HL-60 (cell line): ENCODE data around the gene CFAP251.

Experiments
- POLR2AphosphoS5 ChIP-seq: IDR thresholded peaks from 2 replicates; pipeline ENCODE4 v1.6.1; 2012; ENCODE audit warnings: low read depth
- TF ChIP-seq, protein P1 (sequence below): IDR thresholded peaks from 2 replicates; pipeline ENCODE4 v1.6.1; 2012; ENCODE audit warnings: low read depth; ENCODE audit not compliant: insufficient replicate concordance
- TF ChIP-seq, protein P2 (sequence below): IDR thresholded peaks from one replicate; pipeline ENCODE4 v1.5.1; 2011; ENCODE audit warnings: low read length, control low read depth, inconsistent platforms; ENCODE audit not compliant: insufficient read depth

DNA sequence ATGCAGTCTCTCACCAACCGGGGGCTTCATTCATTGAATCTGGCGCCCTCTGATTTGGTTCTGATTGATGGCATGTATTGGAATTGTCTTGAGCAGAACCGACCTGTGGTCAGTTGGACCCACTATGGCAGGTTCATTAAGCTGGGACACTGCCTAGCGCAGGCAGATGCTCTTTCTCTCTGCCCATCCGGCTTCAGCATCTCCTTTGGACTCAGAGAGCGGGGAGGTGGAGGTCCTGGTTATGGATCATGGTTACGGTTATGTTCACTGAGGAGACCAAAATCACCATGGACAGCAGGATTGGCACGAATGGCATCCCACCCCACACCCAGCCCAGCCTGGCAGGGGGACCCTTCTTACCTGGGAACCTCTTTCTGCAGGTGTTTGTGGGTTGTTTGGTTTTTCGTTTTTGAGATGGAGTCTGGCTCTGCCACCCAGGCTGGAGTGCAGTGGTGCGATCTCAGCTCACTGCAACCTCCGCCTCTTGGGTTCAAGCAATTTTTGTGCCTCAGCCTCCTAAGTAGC lies 86.9 kb downstream of the CFAP251 start:
- TF ChIP-seq, protein P1, sequence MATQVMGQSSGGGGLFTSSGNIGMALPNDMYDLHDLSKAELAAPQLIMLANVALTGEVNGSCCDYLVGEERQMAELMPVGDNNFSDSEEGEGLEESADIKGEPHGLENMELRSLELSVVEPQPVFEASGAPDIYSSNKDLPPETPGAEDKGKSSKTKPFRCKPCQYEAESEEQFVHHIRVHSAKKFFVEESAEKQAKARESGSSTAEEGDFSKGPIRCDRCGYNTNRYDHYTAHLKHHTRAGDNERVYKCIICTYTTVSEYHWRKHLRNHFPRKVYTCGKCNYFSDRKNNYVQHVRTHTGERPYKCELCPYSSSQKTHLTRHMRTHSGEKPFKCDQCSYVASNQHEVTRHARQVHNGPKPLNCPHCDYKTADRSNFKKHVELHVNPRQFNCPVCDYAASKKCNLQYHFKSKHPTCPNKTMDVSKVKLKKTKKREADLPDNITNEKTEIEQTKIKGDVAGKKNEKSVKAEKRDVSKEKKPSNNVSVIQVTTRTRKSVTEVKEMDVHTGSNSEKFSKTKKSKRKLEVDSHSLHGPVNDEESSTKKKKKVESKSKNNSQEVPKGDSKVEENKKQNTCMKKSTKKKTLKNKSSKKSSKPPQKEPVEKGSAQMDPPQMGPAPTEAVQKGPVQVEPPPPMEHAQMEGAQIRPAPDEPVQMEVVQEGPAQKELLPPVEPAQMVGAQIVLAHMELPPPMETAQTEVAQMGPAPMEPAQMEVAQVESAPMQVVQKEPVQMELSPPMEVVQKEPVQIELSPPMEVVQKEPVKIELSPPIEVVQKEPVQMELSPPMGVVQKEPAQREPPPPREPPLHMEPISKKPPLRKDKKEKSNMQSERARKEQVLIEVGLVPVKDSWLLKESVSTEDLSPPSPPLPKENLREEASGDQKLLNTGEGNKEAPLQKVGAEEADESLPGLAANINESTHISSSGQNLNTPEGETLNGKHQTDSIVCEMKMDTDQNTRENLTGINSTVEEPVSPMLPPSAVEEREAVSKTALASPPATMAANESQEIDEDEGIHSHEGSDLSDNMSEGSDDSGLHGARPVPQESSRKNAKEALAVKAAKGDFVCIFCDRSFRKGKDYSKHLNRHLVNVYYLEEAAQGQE = no peak
- no peak for TF ChIP-seq POLR2AphosphoS5
- TF ChIP-seq, protein P2, sequence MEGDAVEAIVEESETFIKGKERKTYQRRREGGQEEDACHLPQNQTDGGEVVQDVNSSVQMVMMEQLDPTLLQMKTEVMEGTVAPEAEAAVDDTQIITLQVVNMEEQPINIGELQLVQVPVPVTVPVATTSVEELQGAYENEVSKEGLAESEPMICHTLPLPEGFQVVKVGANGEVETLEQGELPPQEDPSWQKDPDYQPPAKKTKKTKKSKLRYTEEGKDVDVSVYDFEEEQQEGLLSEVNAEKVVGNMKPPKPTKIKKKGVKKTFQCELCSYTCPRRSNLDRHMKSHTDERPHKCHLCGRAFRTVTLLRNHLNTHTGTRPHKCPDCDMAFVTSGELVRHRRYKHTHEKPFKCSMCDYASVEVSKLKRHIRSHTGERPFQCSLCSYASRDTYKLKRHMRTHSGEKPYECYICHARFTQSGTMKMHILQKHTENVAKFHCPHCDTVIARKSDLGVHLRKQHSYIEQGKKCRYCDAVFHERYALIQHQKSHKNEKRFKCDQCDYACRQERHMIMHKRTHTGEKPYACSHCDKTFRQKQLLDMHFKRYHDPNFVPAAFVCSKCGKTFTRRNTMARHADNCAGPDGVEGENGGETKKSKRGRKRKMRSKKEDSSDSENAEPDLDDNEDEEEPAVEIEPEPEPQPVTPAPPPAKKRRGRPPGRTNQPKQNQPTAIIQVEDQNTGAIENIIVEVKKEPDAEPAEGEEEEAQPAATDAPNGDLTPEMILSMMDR = no peak
